Thyroid gland (tissue), 4 donors: ENCODE measurements around the gene IGSF23. TPM values are rescaled to one million over a fixed set of nuclear protein-coding genes. Genes with fewer than 3 reads are reported as not detected.

Source experiments
- DNase-seq, 2 donors: peaks; one replicate each; pipeline ENCODE4 v3.0.0-alpha.2; 2019
- H3K27ac ChIP-seq, 3 donors: fragments of 200-600 bp; sonication (generic); 1 replicate in 2 of 3; 2 replicates in 1 of 3; pipeline ENCODE4 v1.5.1; 2016 to 2019; ENCODE audit warnings: mild to moderate bottlenecking in 1 of 3, moderate library complexity in 1 of 3
- H3K27me3 ChIP-seq: fragments of 200-600 bp; sonication (generic); one replicate; pipeline ENCODE4 v1.5.1; 2019
- H3K36me3 ChIP-seq, 2 donors: fragments of 200-600 bp; sonication (generic); one replicate each; pipeline ENCODE4 v1.5.1; 2016 to 2019
- H3K4me1 ChIP-seq, 2 donors: fragments of 200-600 bp; sonication (generic); one replicate each; pipeline ENCODE4 v1.5.1; 2017 to 2019
- H3K4me3 ChIP-seq, 3 donors: fragments of 200-600 bp; sonication (generic); replicated peaks in 1 of 3; 1 replicate in 2 of 3; 2 replicates in 1 of 3; pipeline ENCODE4 v1.5.1; 2016; ENCODE audit warnings: mild to moderate bottlenecking in 1 of 3
- H3K9me3 ChIP-seq: fragments of 200-600 bp; sonication (generic); one replicate; pipeline ENCODE4 v1.5.1; 2017
- POLR2A ChIP-seq, 2 donors: fragments of 450-650 bp; IDR thresholded peaks; one replicate each; pipeline ENCODE4 v1.6.1; 2017; ENCODE audit warnings: antibody characterized with exemption in 2 of 2, mild to moderate bottlenecking in 2 of 2, moderate library complexity in 1 of 2
- WGBS, 2 donors: methylation state at CpG; one replicate each; pipeline ENCODE4 v1.1.5; 2017; 5-methylcytosine and 5-hydroxymethylcytosine counted together
- intact Hi-C: fragments of 100-400 bp; cut with DNase I; formaldehyde crosslinking; loops from one replicate; pipeline ENCODE4 v1.15.1; 2023
- total RNA-seq, 4 donors: library from RNA; depleted of rRNA; stranded (reverse); fragments of >200 nt; gene quantifications; one replicate each; pipeline ENCODE4 v1.2.3, GENCODE V29; 2016
- TF ChIP-seq, protein P1 (sequence below), 6 experiments: fragments of 200-600 bp in 3 of 6; fragments of 450-650 bp in 3 of 6; sonication (generic) in 3 of 6; IDR thresholded peaks; one replicate each; pipeline ENCODE4 v1.5.1; 2016 to 2019; ENCODE audit warnings: antibody characterized with exemption in 6 of 6, mild to moderate bottlenecking in 2 of 6, inconsistent platforms in 1 of 6, moderate library complexity in 1 of 6

The IGSF23 gene, protein sequence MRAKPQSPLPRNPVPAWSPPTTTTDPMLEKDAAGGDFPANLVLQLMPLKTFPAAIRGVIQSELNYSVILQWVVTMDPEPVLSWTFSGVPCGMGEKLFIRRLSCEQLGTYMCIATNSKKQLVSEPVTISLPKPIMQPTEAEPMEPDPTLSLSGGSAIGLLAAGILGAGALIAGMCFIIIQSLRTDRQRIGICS
- not detected for total RNA-seq

DNA sequence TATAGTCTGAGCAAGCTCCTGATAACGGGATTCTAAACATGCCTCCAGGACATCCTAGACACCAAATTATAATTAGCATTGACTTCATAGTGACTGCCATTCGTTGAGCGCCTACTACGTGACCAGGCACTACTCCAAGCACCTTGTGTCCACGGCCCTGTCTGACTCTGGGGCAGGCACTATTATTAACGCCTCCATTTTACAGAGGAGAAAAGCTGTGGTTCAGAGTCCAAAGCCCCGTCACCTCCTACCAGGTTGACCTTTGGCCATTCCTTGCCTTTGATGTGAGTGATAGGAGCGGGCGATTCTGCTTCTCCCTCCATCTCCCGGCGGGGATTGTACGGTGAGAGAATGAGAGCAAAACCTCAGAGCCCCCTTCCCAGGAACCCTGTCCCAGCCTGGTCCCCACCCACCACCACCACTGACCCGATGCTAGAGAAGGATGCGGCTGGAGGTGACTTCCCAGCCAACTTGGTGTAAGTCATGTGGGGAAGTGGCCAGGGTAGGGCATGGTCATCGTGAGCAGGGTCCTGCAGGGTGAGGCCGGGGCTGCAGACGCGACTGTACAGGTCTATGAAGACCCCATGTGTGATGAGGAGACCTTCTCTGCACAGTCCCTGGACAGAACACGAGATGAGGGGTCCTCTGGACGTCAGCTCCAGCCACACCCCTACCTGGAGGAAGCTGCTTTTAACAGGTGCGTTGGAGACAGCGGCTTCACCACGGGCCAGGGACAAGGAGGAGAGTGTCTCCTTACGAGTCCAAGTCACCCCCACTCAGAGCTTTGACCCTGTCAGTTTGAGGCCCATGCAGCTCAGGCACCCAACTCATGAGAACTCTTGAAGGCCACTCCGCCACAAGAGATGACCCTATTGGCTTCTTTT is at the start of gene IGSF23:
TSS of gene IGSF23 (plus strand) at position 269 of the 884 bp plus-strand sequence. CDS start at position 352, 83 bp downstream.
- no peaks in the 10 kb centered on the region for H3K4me1 ChIP-seq
- intact Hi-C loops: no loop called here
- H3K9me3 ChIP-seq: no peaks in the 10 kb centered on the region
- no peak within 1 kb of the TSS for H3K4me3 ChIP-seq
- WGBS, 2 donors: 87 to 91% methylated on average over 23 to 24 of the region's 25 CpGs
- no peaks in the 10 kb centered on the region for H3K27me3 ChIP-seq
- DNase-seq: no peak
- no peaks in the 10 kb centered on the region for H3K36me3 ChIP-seq
- no peak within 1 kb of the TSS for H3K27ac ChIP-seq
- TF ChIP-seq, protein P1, sequence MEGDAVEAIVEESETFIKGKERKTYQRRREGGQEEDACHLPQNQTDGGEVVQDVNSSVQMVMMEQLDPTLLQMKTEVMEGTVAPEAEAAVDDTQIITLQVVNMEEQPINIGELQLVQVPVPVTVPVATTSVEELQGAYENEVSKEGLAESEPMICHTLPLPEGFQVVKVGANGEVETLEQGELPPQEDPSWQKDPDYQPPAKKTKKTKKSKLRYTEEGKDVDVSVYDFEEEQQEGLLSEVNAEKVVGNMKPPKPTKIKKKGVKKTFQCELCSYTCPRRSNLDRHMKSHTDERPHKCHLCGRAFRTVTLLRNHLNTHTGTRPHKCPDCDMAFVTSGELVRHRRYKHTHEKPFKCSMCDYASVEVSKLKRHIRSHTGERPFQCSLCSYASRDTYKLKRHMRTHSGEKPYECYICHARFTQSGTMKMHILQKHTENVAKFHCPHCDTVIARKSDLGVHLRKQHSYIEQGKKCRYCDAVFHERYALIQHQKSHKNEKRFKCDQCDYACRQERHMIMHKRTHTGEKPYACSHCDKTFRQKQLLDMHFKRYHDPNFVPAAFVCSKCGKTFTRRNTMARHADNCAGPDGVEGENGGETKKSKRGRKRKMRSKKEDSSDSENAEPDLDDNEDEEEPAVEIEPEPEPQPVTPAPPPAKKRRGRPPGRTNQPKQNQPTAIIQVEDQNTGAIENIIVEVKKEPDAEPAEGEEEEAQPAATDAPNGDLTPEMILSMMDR (IDR thresholded peaks at IDR 0.05): no peak
- TF ChIP-seq POLR2A (IDR thresholded peaks at IDR 0.05): no peak

DNA sequence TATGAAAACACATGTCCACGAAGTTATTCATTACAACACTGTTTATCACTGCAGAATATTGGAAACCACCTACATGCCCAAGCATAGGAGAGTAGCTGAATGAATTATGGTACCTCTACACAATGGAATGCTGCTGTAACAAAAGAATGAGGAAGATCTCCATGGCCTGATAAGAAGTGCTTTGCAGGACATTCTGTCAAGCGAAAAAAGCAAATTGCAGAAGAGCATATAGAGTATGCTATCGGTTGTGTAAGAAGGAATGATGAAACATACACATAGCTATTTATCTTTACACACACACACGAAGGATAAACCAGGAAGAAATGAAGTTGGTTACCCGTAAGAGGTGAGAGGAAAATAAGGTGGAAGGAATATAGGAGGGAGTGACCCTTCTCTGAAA is 46.4 kb upstream of the IGSF23 start:
- Histone ChIP-seq H3K9me3 (no peaks in the 10 kb centered on the region), H3K36me3 (no peaks in the 10 kb centered on the region), H3K4me3 (no peak overlapping the region), H3K27ac (no peak overlapping the region), H3K27me3 (no peaks in the 10 kb centered on the region), H3K4me1 (no peaks in the 10 kb centered on the region)
- WGBS, 2 donors: 58 to 68% methylated on average over 5 of the region's 5 CpGs
- no peak for TF ChIP-seq POLR2A (IDR thresholded peaks at IDR 0.05)
- TF ChIP-seq, protein P1 (IDR thresholded peaks at IDR 0.05): no peak
- no peak for DNase-seq
- intact Hi-C loops: no loop called here

DNA sequence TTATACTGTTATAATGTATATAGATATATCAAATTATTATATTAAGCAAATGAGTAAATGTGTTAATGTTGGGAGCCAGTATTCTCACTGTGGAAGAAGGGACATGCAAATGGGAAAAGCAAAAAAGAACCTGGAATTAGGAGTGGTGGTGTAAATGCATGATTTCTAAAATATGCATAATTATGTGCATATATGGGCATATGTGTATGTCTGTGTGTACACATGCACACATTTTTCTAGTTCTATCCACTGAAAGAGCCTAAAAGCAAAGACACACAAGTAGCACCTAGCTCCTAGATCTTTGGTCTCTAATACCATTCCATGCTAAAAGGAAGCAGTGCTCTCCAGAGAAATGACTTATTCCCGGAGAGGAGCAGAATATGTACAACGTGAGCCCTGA is 45.6 kb upstream of the IGSF23 start:
- no peaks in the 10 kb centered on the region for H3K9me3 ChIP-seq
- no peak for TF ChIP-seq POLR2A (IDR thresholded peaks at IDR 0.05)
- no peaks in the 10 kb centered on the region for H3K4me1 ChIP-seq
- no peak overlapping the region for H3K4me3 ChIP-seq
- intact Hi-C loops: no loop called here
- no peaks in the 10 kb centered on the region for H3K27me3 ChIP-seq
- DNase-seq: no peak
- H3K36me3 ChIP-seq: no peaks in the 10 kb centered on the region
- WGBS, 2 donors: 63 to 80% methylated on average over 2 of the region's 2 CpGs
- no peak overlapping the region for H3K27ac ChIP-seq

DNA sequence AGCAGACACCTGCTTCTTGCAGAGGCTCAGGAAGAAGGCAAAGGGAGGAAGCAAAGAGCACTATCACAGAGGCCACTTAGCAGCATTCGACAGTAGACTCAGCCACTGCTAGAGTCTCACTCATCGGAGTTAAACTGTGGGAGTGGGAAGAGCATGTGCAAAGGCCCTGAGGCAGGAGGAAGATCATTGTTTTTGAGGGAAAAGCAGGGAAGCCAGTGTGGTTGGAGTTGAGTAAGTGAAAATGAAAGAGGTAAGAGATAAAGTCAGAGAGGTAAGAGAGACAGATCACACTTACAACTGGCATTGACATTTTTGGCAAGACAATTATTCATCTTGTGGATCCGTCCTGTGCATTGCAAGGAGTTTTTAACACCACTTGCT is 42.8 kb upstream of the IGSF23 start:
- intact Hi-C loops: loop anchor here (10.0 kb wide), 1 partner anchor 214 kb away; no protein-coding TSS in a partner anchor
- H3K27me3 ChIP-seq: no peaks in the 10 kb centered on the region
- H3K4me3 ChIP-seq: no peak overlapping the region
- 35 to 43% methylated on average over 3 of the region's 3 CpGs for WGBS, 2 donors
- H3K27ac ChIP-seq: no peak overlapping the region
- TF ChIP-seq POLR2A (IDR thresholded peaks at IDR 0.05): no peak
- TF ChIP-seq, protein P1 (IDR thresholded peaks at IDR 0.05): no peak
- no peaks in the 10 kb centered on the region for H3K9me3 ChIP-seq
- DNase-seq: no peak
- no peaks in the 10 kb centered on the region for H3K36me3 ChIP-seq
- H3K4me1 ChIP-seq: no peaks in the 10 kb centered on the region

DNA sequence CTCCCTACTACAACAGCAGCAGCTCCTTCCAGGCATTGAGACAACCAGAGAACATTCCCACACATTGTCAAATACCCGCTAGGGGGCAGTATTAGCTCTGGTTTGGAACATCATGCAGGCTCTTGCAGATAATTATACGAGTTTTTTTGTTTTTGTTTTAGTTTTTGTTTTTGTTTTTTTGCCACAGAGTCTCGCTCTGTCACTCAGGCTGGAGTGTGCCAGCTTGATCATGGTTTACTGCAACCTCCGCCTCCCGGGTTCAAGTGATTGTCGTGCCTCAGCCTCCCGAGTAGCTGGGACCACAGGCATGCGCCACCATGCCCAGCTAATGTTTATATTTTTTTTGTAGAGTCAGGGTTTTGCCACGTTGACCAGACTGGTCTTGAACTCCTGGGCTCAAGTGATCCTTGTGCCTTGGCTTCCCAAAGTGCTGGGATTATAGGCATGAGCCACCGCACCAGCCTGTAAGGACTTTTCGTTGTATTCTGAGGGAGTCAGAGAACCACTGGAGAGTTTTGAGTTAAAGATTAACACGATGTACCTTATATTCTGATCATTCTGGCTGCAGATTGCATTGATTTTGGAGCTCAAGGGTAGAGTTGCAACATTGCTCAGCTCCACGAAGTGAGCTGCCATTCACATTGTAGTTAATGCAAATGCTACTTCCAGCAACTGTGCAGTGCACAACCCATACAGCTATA is 42.2 kb upstream of the IGSF23 start:
- DNase-seq: peak; percentile 54 to 62
- Histone ChIP-seq H3K4me1 (no peaks in the 10 kb centered on the region), H3K27me3 (no peaks in the 10 kb centered on the region), H3K27ac (no peak overlapping the region), H3K9me3 (no peaks in the 10 kb centered on the region), H3K4me3 (no peak overlapping the region), H3K36me3 (no peaks in the 10 kb centered on the region)
- no peak for TF ChIP-seq POLR2A (IDR thresholded peaks at IDR 0.05)
- TF ChIP-seq, protein P1 (IDR thresholded peaks at IDR 0.05): peak in 5 of 6 experiments; percentile 22 to 75 (median 65)
- intact Hi-C loops: loop anchor here (10.0 kb wide), 1 partner anchor 214 kb away; no protein-coding TSS in a partner anchor
- WGBS, 2 donors: 49 to 54% methylated on average over 13 of the region's 13 CpGs
